Gastrocnemius medialis (tissue), 4 donors: Measurements from ENCODE around the gene BRPF1. TPM values are rescaled to one million over a fixed set of nuclear protein-coding genes. Genes with fewer than 3 reads are reported as not detected.

Experiments
- ATAC-seq, 2 donors: fragments of 150-250 bp; one replicate each; pipeline ENCODE4 v1.9.1; 2016
- DNase-seq, 2 donors: peaks; one replicate each; pipeline ENCODE4 v3.0.0-alpha.2; 2019
- H3K27ac ChIP-seq, 4 donors: fragments of 200-600 bp; sonication (generic); 1 replicate in 1 of 4; 2 replicates in 3 of 4; pipeline ENCODE4 v1.5.1; 2016 to 2018; ENCODE audit warnings: mild to moderate bottlenecking in 2 of 4, moderate library complexity in 1 of 4
- H3K27me3 ChIP-seq, 3 donors: fragments of 200-600 bp; sonication (generic) in 2 of 3; 1 replicate in 1 of 3; 2 replicates in 2 of 3; pipeline versions ENCODE4 v1.5.1 to v1.6.0; 2016 to 2019; ENCODE audit warnings: mild to moderate bottlenecking in 1 of 3, moderate library complexity in 1 of 3
- H3K36me3 ChIP-seq, 2 donors: fragments of 200-600 bp; sonication (generic) in 1 of 2; one replicate each; pipeline ENCODE4 v1.5.1; 2017 to 2018
- H3K4me1 ChIP-seq, 2 donors: fragments of 200-600 bp; sonication (generic) in 1 of 2; one replicate each; pipeline ENCODE4 v1.5.1; 2016 to 2017; ENCODE audit warnings: mild to moderate bottlenecking in 2 of 2
- H3K4me3 ChIP-seq, 4 donors: fragments of 200-600 bp; sonication (generic) in 3 of 4; 1 replicate in 1 of 4; 2 replicates in 3 of 4; pipeline ENCODE4 v1.5.1; 2016 to 2019; ENCODE audit warnings: mild to moderate bottlenecking in 2 of 4
- H3K9me3 ChIP-seq, 3 donors: fragments of 200-600 bp; sonication (generic) in 2 of 3; 1 replicate in 1 of 3; 2 replicates in 2 of 3; pipeline ENCODE4 v1.5.1; 2016 to 2019
- CTCF ChIP-seq, 5 experiments: fragments of 450-650 bp in 3 of 5; fragments of 200-600 bp in 2 of 5; sonication (generic) in 2 of 5; IDR thresholded peaks in 4 of 5; conservative IDR thresholded peaks in 1 of 5; 1 replicate in 4 of 5; 2 replicates in 1 of 5; pipeline ENCODE4 v1.5.1; 2016 to 2019; ENCODE audit warnings: antibody characterized with exemption in 5 of 5, mild to moderate bottlenecking in 3 of 5, moderate library complexity in 3 of 5
- POLR2A ChIP-seq, 2 donors: fragments of 450-650 bp; IDR thresholded peaks; one replicate each; pipeline ENCODE4 v1.6.1; 2017; ENCODE audit warnings: antibody characterized with exemption in 2 of 2, mild to moderate bottlenecking in 2 of 2, moderate library complexity in 2 of 2
- in situ Hi-C, 4 donors: fragments of 200-750 bp; cut with MboI; loops; one replicate each; pipeline versions ENCODE4 v1.15.0 to v1.8.0; 2017; ENCODE audit warnings: low sequenced_read_pairs in 4 of 4
- intact Hi-C: fragments of 100-400 bp; cut with DNase I; formaldehyde crosslinking; loops from one replicate; pipeline ENCODE4 v1.15.1; 2023; ENCODE audit warnings: low total_unique reads
- total RNA-seq, 4 donors: library from RNA; depleted of rRNA; stranded (reverse); fragments of >200 nt; gene quantifications; one replicate each; pipeline versions ENCODE4 v1.1.0 to v1.2.3, GENCODE V29; 2016

BRPF1 gene
- total RNA-seq, 4 donors from 2014 or later, result 12.0 to 19.5 (median 14.7) TPM

DNA sequence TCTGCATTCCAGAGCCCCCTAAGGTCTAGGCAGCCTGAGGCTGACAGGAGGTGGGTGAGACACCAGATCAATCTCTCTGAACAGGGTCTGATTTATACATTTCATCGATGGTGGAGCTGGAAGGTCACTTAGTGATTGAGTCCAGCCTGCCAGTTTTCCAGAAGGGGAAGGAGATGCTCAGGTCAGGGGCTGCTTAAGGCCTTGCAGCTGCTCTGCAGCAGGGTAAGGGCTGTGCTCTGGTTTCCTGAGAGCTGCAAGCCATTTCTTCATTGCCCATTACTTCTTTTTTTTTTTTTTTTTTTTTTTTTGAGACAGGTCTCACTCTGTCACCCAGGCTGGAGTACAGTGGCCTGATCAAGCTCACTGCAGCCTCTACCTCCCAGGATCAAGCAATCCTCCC is 50.0 kb downstream of the BRPF1 start:
- H3K27ac ChIP-seq, result no peak overlapping the region

DNA sequence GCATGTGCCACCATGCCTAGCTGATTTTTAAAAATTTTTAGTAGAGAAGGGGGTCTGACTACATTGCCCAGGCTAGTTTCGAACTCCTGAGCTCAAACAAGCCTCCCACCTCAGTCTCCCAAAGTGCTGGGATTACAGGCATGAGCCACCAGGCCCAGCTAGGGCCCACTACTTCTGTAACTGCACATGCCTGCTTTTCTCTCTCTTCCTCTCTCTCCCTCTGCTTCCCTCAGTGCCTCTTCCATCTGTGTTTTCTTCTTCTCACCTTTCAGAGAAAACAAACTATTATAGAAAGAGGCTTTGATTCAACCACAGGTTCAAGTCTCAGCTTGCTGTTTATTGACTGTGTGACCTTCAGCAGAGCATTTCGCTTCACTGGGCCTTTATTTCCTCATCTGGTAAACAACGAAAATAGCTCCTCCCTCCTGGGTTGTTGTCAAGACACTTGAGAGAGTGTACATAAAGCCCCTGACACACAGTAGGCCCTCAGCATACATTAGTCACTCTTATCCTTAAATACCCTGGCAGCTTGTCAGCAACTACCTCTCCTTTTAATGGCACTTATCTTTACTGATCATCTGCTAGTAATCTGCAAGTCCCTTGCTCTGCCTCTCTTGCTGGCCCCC is 50.6 kb downstream of the BRPF1 start:
- H3K4me1 ChIP-seq, result no peaks in the 10 kb centered on the region
- no peak for DNase-seq
- TF ChIP-seq POLR2A (IDR thresholded peaks at IDR 0.05) (no peak), CTCF (IDR thresholded peaks at IDR 0.05 in 4 of 5, conservative IDR thresholded peaks at IDR 0.05 in 1 of 5) (no peak)
- H3K27me3 ChIP-seq, result no peaks in the 10 kb centered on the region
- no peaks in the 10 kb centered on the region for H3K9me3 ChIP-seq
- in situ Hi-C loops, result no loop called here
- H3K4me3 ChIP-seq, result no peak overlapping the region
- no peak overlapping the region for H3K27ac ChIP-seq
- intact Hi-C loops, result no loop called here
- ATAC-seq, result no peak
- H3K36me3 ChIP-seq, result peaks cover 0 to 66% of the 10 kb centered on the region in 2 donors

More for the DNA sequence above, 50.0 kb downstream of the BRPF1 start:
- Histone ChIP-seq H3K27me3 (no peaks in the 10 kb centered on the region), H3K9me3 (no peaks in the 10 kb centered on the region), H3K4me1 (no peaks in the 10 kb centered on the region), H3K36me3 (peaks cover 0 to 61% of the 10 kb centered on the region in 2 donors), H3K4me3 (no peak overlapping the region)
- DNase-seq (no peak), ATAC-seq (no peak)
- intact Hi-C loops, result no loop called here
- in situ Hi-C loops, result no loop called here
- TF ChIP-seq CTCF (IDR thresholded peaks at IDR 0.05 in 4 of 5, conservative IDR thresholded peaks at IDR 0.05 in 1 of 5), result no peak
- TF ChIP-seq POLR2A (IDR thresholded peaks at IDR 0.05), result no peak

DNA sequence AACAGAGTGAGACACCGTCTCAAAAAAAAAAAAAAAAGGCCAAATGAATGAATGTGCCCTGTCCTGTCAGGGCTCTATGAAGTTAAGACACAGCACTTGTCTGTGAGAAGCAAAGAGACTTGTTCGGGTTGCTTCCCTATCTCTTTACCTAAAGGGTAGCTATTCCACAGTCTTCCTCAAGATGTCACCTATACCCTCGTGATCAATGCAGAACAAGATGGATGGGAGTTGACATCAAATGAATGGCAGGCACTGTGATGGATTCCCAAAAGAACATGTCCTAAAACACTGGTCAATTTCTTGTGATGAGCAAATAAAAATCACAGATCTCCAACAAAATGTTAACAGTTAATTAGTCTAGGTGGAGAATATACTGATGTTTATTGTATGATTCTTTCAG is 51.2 kb downstream of the BRPF1 start:
- Histone ChIP-seq H3K36me3 (peaks cover 0 to 67% of the 10 kb centered on the region in 2 donors), H3K9me3 (no peaks in the 10 kb centered on the region), H3K4me1 (no peaks in the 10 kb centered on the region), H3K27me3 (no peaks in the 10 kb centered on the region), H3K27ac (no peak overlapping the region), H3K4me3 (no peak overlapping the region)
- DNase-seq, result no peak
- TF ChIP-seq POLR2A (IDR thresholded peaks at IDR 0.05), result no peak
- TF ChIP-seq CTCF (IDR thresholded peaks at IDR 0.05 in 4 of 5, conservative IDR thresholded peaks at IDR 0.05 in 1 of 5), result no peak
- no peak for ATAC-seq
- in situ Hi-C loops (no loop called here), intact Hi-C loops (no loop called here)

DNA sequence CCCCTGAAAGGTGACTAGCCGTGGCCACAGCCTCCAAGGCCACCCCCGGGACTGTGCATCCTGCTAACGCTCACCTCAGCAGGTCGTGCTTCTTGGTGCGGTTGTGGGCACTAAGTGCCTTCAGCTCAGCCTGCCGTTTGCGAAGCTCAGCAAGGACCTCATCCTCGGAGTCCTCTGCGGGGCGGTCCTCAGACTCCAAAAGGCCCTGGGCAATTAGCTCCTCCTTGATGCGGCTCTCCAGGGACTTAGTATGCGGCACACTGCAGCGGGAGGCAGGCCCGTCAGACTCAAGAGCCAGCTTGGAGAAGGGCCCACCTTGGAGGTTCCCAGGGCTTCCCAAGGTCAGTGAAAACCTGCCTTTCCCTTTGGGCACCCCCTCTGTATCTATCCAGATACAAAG is 52.4 kb downstream of the BRPF1 start:
- Histone ChIP-seq H3K4me1 (no peaks in the 10 kb centered on the region), H3K27me3 (no peaks in the 10 kb centered on the region), H3K27ac (no peak overlapping the region), H3K9me3 (no peaks in the 10 kb centered on the region), H3K36me3 (peaks cover 0 to 69% of the 10 kb centered on the region in 2 donors), H3K4me3 (no peak overlapping the region)
- DNase-seq, result no peak
- intact Hi-C loops (no loop called here), in situ Hi-C loops (no loop called here)
- no peak for ATAC-seq
- TF ChIP-seq CTCF (IDR thresholded peaks at IDR 0.05 in 4 of 5, conservative IDR thresholded peaks at IDR 0.05 in 1 of 5) (no peak), POLR2A (IDR thresholded peaks at IDR 0.05) (no peak)

GRCh38 chr3:9784965-9785364 is 53.4 kb downstream of the BRPF1 start:
- no peak for TF ChIP-seq POLR2A (IDR thresholded peaks at IDR 0.05)
- no peak for TF ChIP-seq CTCF (IDR thresholded peaks at IDR 0.05 in 4 of 5, conservative IDR thresholded peaks at IDR 0.05 in 1 of 5)
- H3K27ac ChIP-seq, result no peak overlapping the region
- H3K9me3 ChIP-seq, result no peaks in the 10 kb centered on the region
- H3K4me1 ChIP-seq, result no peaks in the 10 kb centered on the region
- no peak overlapping the region for H3K4me3 ChIP-seq
- peaks cover 0 to 73% of the 10 kb centered on the region in 2 donors for H3K36me3 ChIP-seq
- intact Hi-C loops (no loop called here), in situ Hi-C loops (no loop called here)
- no peak for ATAC-seq
- H3K27me3 ChIP-seq, result no peaks in the 10 kb centered on the region
- no peak for DNase-seq
